Suppressor macrophage treated with lipopolysaccharide for 4 hours (primary cell): ENCODE data around the gene PHKB.
"Not testable (repeated sequence)": the region's sequence is repeated elsewhere in the genome, so short reads cannot be mapped to it uniquely, and the experiment has no call there.

ENCODE experiments used
- DNase-seq: peaks from one replicate; pipeline ENCODE4 v3.0.0-alpha.2; 2020

PHKB gene

DNA sequence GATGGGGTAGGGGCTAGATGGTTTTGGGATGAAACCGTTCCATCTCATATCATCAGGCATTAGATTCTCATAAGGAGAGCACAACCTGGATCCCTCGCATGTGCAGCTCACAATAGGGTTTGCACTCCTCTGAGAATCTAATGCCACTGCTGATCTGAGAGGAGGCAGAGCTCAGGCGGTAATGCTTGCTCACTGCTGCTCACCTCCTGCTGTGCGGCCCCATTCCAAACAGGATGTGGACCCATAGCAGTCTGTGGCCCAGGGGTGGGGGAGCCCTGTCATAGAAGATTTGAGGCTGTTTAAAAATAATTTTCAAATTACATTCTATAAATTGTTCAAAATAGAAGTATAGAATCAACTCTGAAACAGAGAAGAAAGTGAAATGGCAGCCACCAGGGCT lies 50.8 kb downstream of the PHKB start:
- DNase-seq, result no peak

- no peak for DNase-seq
These were observed 57.9 kb downstream of the PHKB start for GRCh38 chr16:47519037-47519436.

GRCh38 chr16:47519546-47519945 lies 58.4 kb downstream of the PHKB start:
- no peak for DNase-seq

DNA sequence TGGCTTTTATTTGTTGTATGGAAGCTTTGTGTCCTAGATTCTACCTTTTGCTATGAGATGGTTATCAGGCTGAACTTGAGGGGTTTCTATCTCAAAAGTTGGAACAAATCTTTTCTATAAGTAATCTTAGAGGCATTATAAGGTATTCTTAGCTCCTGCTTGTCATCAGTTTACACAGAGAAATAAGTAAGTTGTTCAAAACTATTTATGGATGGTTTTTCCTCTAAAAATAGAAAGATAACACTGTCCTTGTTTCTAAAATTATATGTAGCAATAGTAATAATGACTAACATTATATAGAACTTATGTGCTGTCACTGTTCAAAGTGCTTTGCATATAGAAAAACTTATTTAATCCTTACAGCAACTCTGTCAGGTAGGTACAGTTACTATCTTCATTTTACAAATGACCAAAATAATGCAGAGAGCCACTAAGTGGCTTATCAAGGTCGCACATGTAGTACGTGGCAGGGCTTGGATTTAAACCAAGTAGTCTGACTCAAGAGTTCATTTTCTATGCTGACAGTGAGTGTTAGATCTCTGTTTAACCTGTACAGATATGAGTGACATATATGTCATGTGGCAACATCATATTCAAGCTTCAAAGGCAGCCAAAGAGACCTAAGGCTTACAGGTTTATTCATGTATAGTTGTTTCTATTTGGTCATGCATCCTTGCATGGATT lies 59.0 kb downstream of the PHKB start:
- DNase-seq, result no peak

GRCh38 chr16:47523342-47524006 lies 62.3 kb downstream of the PHKB start:
- DNase-seq, result peak; percentile 50

- no peak for DNase-seq
These were observed 62.9 kb downstream of the PHKB start for GRCh38 chr16:47524007-47524405.

DNA sequence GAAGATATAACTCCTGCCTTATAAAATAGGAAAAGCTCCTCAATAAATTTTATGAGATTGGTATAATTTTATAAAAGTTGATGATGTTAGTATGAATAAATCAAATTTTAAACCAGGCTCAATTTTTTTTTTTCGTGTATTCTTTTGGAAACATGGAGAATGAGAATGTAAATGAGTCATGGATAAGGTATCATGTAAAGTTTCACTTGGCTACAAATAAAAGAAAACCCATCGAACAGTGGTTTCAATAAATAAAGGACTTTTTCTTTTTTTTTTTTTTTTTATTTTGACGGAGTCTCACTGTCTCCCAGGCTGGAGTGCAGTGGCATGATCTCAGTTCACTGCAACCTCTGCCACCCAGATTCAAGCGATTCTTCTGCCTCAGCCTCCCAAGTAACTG lies 67.3 kb downstream of the PHKB start:
- no peak for DNase-seq

DNA sequence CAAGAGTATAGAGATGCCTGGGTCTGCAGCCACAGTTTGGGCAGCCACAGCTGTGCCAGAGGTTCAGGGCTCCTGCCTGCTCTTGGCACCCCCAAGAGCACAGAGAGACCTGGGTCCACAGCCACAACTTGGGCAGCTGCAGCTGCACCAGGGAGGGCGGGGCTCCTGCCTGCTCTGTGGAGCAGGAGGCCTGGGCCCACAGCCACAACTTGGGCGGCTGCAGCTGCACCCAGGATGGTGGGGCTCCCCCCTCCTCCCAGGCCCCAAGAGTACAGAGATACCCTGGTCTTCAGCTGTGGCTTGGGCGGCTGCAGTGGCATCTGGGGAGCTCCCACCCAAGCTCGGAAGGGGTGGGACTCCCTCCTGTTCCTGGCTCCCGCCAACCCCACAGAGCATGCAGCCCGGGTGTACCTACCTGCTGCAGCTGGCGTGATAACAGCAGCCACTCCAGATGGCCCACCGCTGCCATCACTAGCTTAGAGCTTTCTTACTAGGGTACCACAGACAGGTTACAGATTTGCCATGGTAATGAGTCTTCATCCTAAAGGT lies 72.7 kb downstream of the PHKB start:
- no peak for DNase-seq

DNA sequence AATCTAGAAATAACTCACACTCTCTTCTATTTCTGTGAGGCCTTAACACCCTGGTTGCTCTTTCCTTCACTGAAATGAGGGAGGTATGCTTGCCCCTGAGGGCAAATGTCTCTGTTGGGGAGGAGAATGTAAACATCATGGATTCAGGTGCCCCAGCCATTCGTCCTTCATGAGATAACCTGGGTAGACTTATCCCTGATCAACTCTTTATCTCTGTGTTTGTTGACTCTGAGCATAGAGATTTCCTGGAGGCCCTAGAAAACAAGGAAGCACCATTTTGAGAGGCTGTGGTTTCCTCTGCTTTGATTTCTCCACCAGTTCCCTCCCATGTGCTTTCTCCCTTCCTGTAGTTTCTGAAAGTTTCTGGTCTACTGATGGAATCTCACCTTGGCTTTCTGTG lies 77.3 kb downstream of the PHKB start:
- no peak for DNase-seq

DNA sequence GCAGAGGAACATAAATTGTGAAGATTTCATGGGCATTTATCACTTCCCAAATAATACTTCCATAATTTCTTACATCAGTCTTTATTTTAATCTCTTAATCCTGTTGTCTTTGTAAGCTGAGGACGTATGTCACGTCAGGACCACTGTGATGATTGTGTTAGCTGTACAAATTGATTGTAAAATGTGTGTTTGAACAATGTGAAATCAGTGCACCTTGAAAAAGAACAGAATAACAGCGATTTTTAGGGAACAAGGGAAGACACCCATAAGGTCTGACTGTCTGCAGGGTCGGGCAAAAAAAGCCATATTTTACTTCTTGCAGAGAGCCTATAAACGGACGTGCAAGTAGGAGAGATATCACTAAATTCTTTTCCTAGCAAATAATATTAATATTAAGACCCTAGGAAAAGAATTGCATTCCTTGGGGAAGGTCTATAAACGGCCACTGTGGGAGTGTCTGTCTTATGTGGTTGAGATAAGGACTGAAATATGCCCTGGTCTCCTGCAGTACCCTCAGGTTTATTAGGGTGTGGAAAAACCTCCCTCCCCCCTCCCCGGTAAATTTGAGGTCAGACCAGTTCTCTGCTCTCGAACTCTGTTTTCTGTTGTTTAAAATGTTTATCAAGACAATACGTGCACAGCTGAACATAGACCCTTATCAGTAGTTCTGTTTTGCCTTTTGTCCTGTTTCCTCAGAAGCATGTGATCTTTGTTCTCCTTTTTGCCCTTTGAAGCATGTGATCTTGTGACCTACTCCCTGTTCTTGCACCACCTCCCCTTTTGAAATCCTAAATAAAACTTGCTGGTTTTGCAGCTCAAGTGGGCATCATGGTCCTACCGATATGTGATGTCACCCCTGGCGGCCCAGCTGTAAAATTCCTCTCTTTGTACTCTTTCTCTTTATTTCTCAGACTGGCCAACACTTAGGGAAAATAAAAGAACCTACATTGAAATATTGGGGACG lies 78.9 kb downstream of the PHKB start:
- peak; percentile 10 for DNase-seq

- not testable (repeated sequence) for DNase-seq
These were observed 80.0 kb downstream of the PHKB start for GRCh38 chr16:47541135-47541534.

DNA sequence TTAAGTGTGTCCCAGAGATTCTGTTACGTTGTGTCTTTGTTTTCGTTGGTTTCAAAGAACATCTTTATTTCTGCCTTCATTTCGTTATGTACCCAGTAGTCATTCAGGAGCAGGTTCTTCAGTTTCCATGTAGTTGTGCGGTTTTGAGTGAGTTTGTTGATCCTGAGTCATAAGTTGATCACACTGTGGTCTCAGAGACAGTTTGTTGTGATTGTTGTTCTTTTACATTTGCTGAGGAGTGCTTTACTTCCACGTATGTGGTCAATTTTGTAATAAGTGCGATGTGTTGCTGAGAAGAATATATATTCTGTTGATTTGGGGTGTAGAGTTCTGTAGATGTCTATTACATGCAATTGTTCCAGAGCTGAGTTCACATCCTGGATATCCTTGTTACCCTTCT lies 83.1 kb downstream of the PHKB start:
- not testable (repeated sequence) for DNase-seq

- DNase-seq, result not testable (repeated sequence)
These were observed 90.1 kb downstream of the PHKB start for GRCh38 chr16:47551185-47551584.

DNA sequence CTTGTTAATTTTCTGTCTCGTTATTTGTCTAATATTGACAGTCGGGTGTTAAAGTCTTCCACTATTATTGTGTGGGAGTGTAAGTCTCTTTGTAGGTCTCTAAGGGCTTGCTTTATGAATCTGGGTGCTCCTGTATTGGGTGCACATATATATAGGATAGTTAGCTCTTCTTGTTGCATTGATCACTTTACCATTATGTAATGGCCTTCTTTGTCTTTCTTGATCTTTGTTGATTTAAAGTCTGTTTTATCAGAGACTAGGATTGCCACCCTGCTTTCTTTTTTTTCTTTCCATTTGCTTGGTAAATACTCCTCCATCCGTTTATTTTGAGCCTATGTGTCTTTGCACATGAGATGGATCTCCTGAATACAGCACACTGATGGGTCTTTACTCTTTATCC lies 90.6 kb downstream of the PHKB start:
- not testable (repeated sequence) for DNase-seq

DNA sequence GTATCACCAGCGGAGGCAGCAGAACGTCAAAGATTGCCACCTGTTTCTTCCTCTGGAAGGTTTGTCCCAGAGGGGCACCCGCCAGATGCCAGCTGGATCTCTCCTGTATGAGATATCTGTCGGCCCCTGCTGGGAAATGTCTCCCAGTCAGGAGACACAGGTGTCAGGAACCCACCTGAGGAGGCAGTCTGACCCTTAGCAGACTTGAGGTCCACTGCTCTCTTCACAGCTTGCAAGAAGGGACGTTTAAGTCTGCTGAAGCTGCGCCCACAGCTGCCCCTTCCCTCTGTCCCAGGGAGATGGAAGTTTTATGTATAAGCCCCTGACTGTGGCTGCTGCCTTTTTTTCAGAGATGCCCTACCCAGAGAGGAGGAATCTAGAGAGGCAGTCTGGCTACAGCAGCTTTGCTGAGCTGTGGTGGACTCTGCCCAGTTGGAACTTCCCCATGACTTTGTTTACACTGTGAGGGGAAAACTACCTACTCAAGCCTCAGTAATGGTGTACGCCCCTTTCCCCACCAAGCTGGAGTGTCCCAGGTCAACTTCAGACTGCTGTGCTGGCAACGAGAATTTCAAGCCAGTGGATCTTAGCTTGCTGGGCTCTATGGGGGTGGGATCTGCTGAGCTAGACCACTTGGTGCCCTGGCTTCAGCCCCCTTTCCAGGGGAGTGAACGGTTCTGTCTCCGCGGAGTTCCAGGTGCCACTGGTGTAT lies 92.9 kb downstream of the PHKB start:
- no peak for DNase-seq

GRCh38 chr16:47554587-47554986 lies 93.5 kb downstream of the PHKB start:
- DNase-seq, result not testable (repeated sequence)

DNA sequence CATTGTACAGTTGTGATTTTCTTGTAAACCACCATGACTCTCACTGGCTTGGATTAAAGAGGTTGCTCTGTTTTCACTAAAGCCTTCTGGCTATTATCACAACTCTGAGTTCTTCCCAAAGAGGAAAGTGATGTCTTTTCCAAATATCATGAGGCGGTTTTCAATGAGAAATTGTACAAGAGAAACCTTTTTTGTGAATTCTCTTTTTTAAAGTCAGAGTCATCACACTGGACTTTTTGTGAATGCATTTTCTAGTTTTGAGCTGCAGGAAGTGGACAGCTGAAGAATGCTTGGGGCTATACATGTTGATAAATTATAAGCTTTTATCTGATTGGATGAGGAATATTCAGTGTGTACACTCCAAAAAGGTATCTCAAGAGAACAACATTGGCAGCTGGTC lies 100.2 kb downstream of the PHKB start:
- DNase-seq, result no peak

GRCh38 chr16:47562366-47562765 lies 101.2 kb downstream of the PHKB start:
- peak; percentile 67 for DNase-seq

DNA sequence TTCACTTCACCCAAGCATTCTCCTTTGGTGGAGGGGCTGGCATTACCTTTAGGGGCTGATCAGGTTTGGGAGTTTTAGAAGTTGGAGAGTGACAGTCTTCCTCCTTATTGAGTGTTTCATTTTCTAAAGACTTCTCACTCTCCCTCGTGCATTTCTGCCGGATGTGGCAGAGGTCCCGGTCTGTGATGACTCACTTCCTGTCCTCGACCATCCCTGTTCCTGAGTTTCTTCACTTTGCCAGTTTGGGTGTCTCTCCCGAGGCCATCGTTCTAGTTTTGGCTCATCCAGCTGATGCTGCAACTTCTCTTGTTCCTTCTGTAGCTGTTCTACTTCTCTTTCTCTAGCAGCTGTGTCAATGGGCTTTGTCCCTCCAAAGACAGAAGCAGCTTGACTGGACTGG lies 104.3 kb downstream of the PHKB start:
- peak; percentile 90 for DNase-seq

- no peak for DNase-seq
These were observed 106.2 kb downstream of the PHKB start for GRCh38 chr16:47567321-47567720.

DNA sequence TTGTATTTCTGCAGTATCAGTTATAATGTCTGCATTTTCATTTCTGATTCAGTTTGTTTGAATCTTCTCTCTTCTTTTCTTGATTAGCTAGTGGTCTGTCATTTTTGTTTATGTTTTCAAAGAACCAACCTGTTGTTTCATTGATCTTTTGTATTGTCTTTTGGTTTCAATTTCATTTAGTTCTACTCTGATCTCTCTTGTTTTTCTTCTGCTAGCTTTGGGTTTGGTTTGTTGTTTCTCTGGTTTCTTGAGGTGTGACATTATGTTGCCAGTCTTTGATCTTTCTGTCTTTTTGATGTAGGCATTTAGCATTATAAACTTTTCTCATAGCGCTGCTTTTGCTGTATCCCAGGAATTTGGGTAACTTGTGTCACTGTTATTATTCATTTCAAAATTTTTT lies 107.2 kb downstream of the PHKB start:
- DNase-seq, result no peak

GRCh38 chr16:47571049-47571448 lies 109.9 kb downstream of the PHKB start:
- no peak for DNase-seq

GRCh38 chr16:47571711-47572110 lies 110.6 kb downstream of the PHKB start:
- DNase-seq, result no peak
